Progenitor cell of endocrine pancreas (in vitro differentiated cells): ENCODE data around the gene NUP43. TPM values are rescaled to one million over a fixed set of nuclear protein-coding genes. Genes with fewer than 3 reads are reported as not detected.
A peak's percentile ranks its signal among the peaks of the same experiment; 100 is the strongest.

Source experiments
- DNase-seq: peaks from one replicate; pipeline ENCODE4 v3.0.0; 2021; ENCODE audit warnings: low spot score; ENCODE audit not compliant: unreplicated experiment
- H3K27ac Mint-ChIP-seq: 2 replicates; pipeline ENCODE4 v1.8.0; 2021; ENCODE audit warnings: mild to moderate bottlenecking, moderate library complexity, mixed read lengths
- H3K27me3 Mint-ChIP-seq: 2 replicates; pipeline ENCODE4 v1.8.0; 2021; ENCODE audit warnings: mixed read lengths
- H3K36me3 Mint-ChIP-seq: 2 replicates; pipeline ENCODE4 v1.8.0; 2022; ENCODE audit warnings: mixed read lengths; ENCODE audit not compliant: insufficient read depth
- H3K4me1 Mint-ChIP-seq: 2 replicates; pipeline ENCODE4 v1.8.0; 2021; ENCODE audit warnings: low read depth, mixed read lengths
- H3K4me3 Mint-ChIP-seq: 2 replicates; pipeline ENCODE4 v1.8.0; 2021; ENCODE audit warnings: low read depth, mild to moderate bottlenecking, moderate library complexity, mixed read lengths
- H3K9me3 Mint-ChIP-seq: 2 replicates; pipeline ENCODE4 v1.8.0; 2021; ENCODE audit warnings: low read depth, mixed read lengths
- total RNA-seq: library from RNA; stranded (reverse); gene quantifications from 2 replicates; pipeline ENCODE4 v1.2.1, GENCODE V29; 2021
- TF ChIP-seq, protein P1 (sequence below): fragments of 200-600 bp; sonication (generic); IDR thresholded peaks from one replicate; pipeline ENCODE4 v1.5.0; 2021; ENCODE audit warnings: antibody characterized with exemption, mild to moderate bottlenecking; ENCODE audit not compliant: unreplicated experiment

Gene NUP43
- total RNA-seq, 1 donor from 2014 or later = 58.0 TPM

DNA sequence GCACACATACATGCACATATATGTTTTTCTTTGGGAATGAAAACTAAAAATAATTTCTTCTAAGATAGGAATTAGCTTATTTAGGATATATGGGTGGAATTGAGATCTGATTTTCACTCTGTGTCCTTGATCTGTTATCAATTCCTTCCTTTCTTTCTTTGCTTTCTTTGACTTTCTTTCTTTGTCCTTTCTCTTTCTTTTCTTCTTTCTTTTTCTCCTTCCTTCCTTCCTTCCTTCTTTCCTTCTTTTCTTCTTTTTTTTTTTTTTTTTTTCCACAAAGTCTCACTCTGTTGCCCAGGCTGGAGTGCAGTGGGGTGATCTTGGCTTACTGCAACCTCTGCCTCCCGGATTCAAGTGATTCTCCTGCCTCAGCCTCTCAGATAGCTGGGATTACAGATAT, 31.3 kb upstream of the NUP43 start:
- Mint-ChIP-seq H3K4me3 (no peak overlapping the region), H3K4me1 (no peaks in the 10 kb centered on the region), H3K36me3 (peaks cover 10% of the 10 kb centered on the region), H3K27ac (no peak overlapping the region), H3K9me3 (no peaks in the 10 kb centered on the region), H3K27me3 (no peaks in the 10 kb centered on the region)
- DNase-seq = no peak
- TF ChIP-seq, protein P1, sequence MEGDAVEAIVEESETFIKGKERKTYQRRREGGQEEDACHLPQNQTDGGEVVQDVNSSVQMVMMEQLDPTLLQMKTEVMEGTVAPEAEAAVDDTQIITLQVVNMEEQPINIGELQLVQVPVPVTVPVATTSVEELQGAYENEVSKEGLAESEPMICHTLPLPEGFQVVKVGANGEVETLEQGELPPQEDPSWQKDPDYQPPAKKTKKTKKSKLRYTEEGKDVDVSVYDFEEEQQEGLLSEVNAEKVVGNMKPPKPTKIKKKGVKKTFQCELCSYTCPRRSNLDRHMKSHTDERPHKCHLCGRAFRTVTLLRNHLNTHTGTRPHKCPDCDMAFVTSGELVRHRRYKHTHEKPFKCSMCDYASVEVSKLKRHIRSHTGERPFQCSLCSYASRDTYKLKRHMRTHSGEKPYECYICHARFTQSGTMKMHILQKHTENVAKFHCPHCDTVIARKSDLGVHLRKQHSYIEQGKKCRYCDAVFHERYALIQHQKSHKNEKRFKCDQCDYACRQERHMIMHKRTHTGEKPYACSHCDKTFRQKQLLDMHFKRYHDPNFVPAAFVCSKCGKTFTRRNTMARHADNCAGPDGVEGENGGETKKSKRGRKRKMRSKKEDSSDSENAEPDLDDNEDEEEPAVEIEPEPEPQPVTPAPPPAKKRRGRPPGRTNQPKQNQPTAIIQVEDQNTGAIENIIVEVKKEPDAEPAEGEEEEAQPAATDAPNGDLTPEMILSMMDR = no peak

DNA sequence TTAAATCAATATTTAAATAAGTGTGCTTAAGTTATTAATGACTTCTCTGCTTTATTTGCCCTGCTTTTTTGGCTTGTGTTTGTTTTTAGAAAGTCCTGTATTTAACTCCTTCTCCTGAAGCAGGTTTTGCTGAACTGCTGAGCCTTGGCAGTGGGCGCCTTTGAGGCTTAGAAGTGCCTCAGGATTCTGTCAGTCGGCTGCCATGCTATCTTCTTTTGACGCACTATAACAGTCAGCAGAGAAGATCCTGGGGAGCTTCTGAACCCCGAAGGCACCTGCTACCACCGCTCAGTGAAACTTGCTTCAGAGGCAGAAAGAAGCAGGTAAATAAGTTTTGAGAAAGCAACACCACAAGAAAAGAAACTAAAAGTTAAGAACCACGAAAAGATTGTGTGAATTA, 25.6 kb upstream of the NUP43 start:
- Mint-ChIP-seq H3K9me3 (peaks cover 2% of the 10 kb centered on the region), H3K4me3 (no peak overlapping the region), H3K36me3 (peaks cover 17% of the 10 kb centered on the region), H3K27ac (no peak overlapping the region), H3K27me3 (no peaks in the 10 kb centered on the region), H3K4me1 (peaks cover 14% of the 10 kb centered on the region)
- no peak for DNase-seq
- TF ChIP-seq, protein P1 = no peak

DNA sequence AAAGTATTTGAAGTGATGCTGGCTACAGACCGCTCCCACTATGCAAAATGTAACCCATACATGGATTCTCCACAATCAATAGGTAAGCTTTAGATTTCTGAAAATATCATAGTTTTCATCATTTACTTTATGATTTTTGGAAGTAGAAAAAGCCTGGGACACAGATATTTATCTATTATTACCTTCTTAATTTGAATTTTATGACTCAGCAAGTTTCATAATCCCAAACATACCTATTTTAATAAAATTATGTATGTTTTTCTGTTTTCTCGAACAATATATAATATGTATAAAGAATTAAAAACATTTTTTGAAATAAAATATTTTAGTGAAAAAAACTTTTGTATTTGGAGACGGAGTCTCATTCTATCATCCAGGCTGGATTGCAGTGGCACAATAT, 24.9 kb upstream of the NUP43 start:
- no peak for DNase-seq
- Mint-ChIP-seq H3K9me3 (peaks cover 3% of the 10 kb centered on the region), H3K4me3 (no peak overlapping the region), H3K4me1 (peaks cover 14% of the 10 kb centered on the region), H3K36me3 (peaks cover 22% of the 10 kb centered on the region), H3K27ac (no peak overlapping the region), H3K27me3 (no peaks in the 10 kb centered on the region)
- TF ChIP-seq, protein P1 = no peak

DNA sequence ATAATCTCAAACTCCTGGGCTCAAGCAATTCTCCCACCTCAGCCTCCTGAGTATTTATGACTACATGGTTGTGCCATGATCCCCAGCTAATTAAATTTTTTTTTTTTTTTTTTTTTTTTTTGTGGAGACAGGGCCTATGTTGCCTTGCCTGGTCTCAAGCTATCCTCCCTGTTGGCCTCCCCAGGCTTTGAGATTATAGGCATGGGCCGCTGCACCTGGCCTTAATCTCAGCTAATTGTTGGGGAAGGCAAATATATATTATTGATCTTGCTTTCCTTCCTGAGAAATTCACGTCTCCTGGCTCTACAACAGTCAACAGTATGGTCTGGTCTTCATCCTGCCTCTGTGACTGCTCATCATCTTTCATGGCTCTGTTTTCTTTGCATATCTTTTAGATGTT, 23.3 kb upstream of the NUP43 start:
- peaks cover 6% of the 10 kb centered on the region for H3K9me3 Mint-ChIP-seq
- H3K27ac Mint-ChIP-seq = peak overlapping the region; percentile 67
- H3K36me3 Mint-ChIP-seq = peaks cover 26% of the 10 kb centered on the region
- H3K4me1 Mint-ChIP-seq = peaks cover 14% of the 10 kb centered on the region
- no peak overlapping the region for H3K4me3 Mint-ChIP-seq
- H3K27me3 Mint-ChIP-seq = no peaks in the 10 kb centered on the region
- TF ChIP-seq, protein P1 = no peak
- DNase-seq = no peak

DNA sequence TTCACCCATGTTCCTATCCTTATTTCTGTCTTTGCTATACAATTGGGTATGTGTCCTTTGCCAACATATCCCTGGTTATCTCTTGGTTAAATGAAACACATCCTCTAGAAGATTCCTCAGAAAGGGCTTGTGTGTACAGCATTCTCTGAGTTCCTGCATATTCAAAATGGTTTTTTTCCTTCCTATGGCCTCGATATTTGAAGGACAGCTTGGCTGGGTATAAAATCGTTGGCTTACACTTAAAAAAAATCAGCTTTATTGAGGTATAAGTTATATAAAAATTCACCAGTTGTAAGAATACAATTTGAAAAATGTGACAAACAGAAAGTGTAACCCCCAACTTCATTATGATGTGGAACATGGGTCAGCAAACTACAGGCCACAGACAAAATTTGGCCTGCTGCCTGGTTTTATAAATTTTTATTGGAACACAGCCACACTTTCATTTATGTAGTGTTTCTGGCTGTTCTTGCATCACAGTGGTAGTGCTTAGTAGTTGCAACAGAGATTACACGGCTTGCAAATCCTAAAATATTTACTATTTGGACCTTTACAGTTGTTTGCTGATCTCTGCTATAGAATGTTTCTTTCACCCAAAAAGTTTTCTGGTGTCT, 19.9 kb upstream of the NUP43 start:
- no peak overlapping the region for H3K4me3 Mint-ChIP-seq
- H3K27ac Mint-ChIP-seq = no peak overlapping the region
- peaks cover 6% of the 10 kb centered on the region for H3K9me3 Mint-ChIP-seq
- no peak for DNase-seq
- peaks cover 11% of the 10 kb centered on the region for H3K4me1 Mint-ChIP-seq
- peaks cover 20% of the 10 kb centered on the region for H3K36me3 Mint-ChIP-seq
- TF ChIP-seq, protein P1 = no peak
- H3K27me3 Mint-ChIP-seq = no peaks in the 10 kb centered on the region
